GM21447 (cell line): Measurements from ENCODE around the gene FAM163B.

Experiments used
- ATAC-seq: cut with Tn5 transposase; IDR thresholded peaks from one replicate; pipeline ENCODE4 v1.9.1; 2021; ENCODE audit not compliant: unreplicated experiment

FAM163B gene

GRCh38 chr9:133609311-133610098 is at the start of gene FAM163B:
Gene FAM163B, minus strand, starts transcription at chr9:133609389. Its CDS starts 29,166 bp downstream, at chr9:133580223.
- ATAC-seq = no peak

GRCh38 chr9:133657120-133657661 is 48.0 kb upstream of the FAM163B start:
- ATAC-seq = no peak

- no peak for ATAC-seq
Observed at GRCh38 chr9:133656211-133657119, 47.3 kb upstream of the FAM163B start.

- no peak for ATAC-seq
Observed at GRCh38 chr9:133655701-133656100, 46.5 kb upstream of the FAM163B start.

GRCh38 chr9:133654736-133655657 is 45.8 kb upstream of the FAM163B start:
- no peak for ATAC-seq

GRCh38 chr9:133653638-133654037 is 44.4 kb upstream of the FAM163B start:
- ATAC-seq = no peak

- no peak for ATAC-seq
Observed at GRCh38 chr9:133650026-133650425, 40.8 kb upstream of the FAM163B start.

GRCh38 chr9:133649194-133649593 is 40.0 kb upstream of the FAM163B start:
- no peak for ATAC-seq

- ATAC-seq = no peak
Observed at GRCh38 chr9:133647765-133648469, 38.7 kb upstream of the FAM163B start.

- ATAC-seq = no peak
Observed at GRCh38 chr9:133647148-133647547, 38.0 kb upstream of the FAM163B start.

- ATAC-seq = no peak
Observed at GRCh38 chr9:133645021-133645765, 36.0 kb upstream of the FAM163B start.

GRCh38 chr9:133643978-133644760 is 35.0 kb upstream of the FAM163B start:
- no peak for ATAC-seq

GRCh38 chr9:133643362-133643755 is 34.2 kb upstream of the FAM163B start:
- ATAC-seq = no peak

- ATAC-seq = no peak
Observed at GRCh38 chr9:133642708-133643361, 33.6 kb upstream of the FAM163B start.

- no peak for ATAC-seq
Observed at GRCh38 chr9:133641861-133642595, 32.8 kb upstream of the FAM163B start.

- no peak for ATAC-seq
Observed at GRCh38 chr9:133641396-133641655, 32.1 kb upstream of the FAM163B start.

GRCh38 chr9:133640580-133641395 is 31.6 kb upstream of the FAM163B start:
- no peak for ATAC-seq
